GM10266 (cell line): ENCODE results near the gene EPRS1.
"Not testable (repeated sequence)": the region's sequence is repeated elsewhere in the genome, so short reads cannot be mapped to it uniquely, and the experiment has no call there.

ENCODE experiments used
- DNase-seq: peaks from one replicate; pipeline ENCODE4 v3.0.0; 2012; ENCODE audit errors: extremely low spot score
- TF ChIP-seq, protein P1 (sequence below): IDR thresholded peaks from 2 replicates; pipeline ENCODE4 v1.5.1; 2012; ENCODE audit warnings: mild to moderate bottlenecking, low read depth; ENCODE audit not compliant: control insufficient read depth, insufficient read depth; ENCODE audit errors: missing control alignments

The EPRS1 gene

GRCh38 chr1:220046052-220046930 lies at the start of gene EPRS1:
Gene EPRS1 (minus strand): TSS chr1:220046505. CDS start chr1:220046388, 117 bp downstream.
- DNase-seq = peak; percentile 89
- TF ChIP-seq, protein P1, sequence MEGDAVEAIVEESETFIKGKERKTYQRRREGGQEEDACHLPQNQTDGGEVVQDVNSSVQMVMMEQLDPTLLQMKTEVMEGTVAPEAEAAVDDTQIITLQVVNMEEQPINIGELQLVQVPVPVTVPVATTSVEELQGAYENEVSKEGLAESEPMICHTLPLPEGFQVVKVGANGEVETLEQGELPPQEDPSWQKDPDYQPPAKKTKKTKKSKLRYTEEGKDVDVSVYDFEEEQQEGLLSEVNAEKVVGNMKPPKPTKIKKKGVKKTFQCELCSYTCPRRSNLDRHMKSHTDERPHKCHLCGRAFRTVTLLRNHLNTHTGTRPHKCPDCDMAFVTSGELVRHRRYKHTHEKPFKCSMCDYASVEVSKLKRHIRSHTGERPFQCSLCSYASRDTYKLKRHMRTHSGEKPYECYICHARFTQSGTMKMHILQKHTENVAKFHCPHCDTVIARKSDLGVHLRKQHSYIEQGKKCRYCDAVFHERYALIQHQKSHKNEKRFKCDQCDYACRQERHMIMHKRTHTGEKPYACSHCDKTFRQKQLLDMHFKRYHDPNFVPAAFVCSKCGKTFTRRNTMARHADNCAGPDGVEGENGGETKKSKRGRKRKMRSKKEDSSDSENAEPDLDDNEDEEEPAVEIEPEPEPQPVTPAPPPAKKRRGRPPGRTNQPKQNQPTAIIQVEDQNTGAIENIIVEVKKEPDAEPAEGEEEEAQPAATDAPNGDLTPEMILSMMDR = peak; percentile 65

DNA sequence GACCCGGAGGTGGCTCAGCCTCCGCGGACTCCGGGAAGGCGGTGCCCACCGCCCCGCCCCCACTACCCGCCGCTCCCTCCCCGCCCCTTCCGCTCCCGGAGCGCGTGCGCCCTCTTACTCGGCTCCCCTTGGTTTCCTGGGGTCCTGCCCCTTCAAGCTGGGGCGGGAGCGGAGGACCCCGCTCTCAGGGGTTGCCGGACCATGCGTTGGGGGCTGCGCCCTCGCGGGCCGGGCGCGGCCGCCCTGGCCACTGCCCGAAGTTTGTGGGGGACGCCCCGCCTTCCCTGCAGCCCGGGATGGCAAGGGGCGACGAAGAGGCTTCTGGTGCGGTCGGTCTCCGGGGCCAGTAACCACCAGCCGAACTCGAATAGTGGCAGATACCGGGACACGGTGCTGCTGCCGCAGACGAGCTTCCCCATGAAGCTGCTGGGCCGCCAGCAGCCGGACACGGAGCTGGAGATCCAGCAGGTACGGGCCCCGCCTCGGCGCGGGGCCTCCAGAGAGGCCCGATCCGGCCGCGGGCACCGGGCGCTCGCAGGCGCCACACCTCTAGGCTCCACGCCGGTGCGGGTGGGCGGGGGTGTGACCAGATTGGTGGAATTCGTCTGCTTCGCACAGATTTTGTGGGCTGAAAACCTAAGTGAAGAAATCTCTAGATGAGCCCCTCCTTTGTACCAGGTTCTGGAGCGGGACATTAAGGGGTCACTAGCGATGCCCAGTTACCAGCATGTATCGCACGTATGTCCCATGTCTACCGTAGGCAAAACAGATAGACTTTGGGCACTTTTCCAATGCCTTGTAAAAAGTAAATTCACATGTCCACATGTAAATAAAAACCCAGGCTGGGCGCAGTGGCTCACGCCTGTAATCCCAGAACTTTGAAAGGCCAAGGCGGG lies 48.0 kb upstream of the EPRS1 start, which contains the start of gene IARS2:
TSS of gene IARS2 (plus strand) at position 117 of the 896 bp plus-strand sequence. CDS start at position 202, 85 bp downstream.
- DNase-seq = peak; percentile 94

GRCh38 chr1:220093361-220094015 lies 47.2 kb upstream of the EPRS1 start:
- TF ChIP-seq, protein P1 = no peak
- no peak for DNase-seq

More for the DNA sequence above, 48.0 kb upstream of the EPRS1 start, which contains the start of gene IARS2:
- TF ChIP-seq, protein P1 = no peak

DNA sequence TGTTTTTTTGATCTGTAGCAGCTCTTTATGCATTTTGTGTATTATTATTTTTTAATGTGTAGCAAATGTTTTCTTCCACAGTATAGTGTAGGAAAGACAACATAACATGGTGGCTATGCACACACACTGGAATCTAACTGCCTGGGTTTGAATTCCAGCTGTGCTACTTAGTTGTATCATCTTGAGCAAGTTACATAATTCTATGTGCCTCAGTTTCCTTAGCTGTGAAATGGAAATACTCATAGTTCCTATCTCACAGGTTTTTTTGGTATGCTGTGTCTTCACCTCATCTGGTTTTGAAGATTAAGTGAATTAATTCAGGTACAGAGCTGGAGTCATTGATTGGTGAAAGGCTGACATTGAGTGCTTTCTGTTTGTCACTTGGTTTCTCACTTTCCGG lies 46.4 kb upstream of the EPRS1 start:
- TF ChIP-seq, protein P1 = no peak
- DNase-seq = no peak

GRCh38 chr1:220089650-220090556 lies 43.6 kb upstream of the EPRS1 start, which contains the start of gene BPNT1:
Gene BPNT1 (minus strand): TSS chr1:220089788. CDS start chr1:220079846, 9,942 bp downstream.
- DNase-seq = peak; percentile 82
- TF ChIP-seq, protein P1 = no peak

DNA sequence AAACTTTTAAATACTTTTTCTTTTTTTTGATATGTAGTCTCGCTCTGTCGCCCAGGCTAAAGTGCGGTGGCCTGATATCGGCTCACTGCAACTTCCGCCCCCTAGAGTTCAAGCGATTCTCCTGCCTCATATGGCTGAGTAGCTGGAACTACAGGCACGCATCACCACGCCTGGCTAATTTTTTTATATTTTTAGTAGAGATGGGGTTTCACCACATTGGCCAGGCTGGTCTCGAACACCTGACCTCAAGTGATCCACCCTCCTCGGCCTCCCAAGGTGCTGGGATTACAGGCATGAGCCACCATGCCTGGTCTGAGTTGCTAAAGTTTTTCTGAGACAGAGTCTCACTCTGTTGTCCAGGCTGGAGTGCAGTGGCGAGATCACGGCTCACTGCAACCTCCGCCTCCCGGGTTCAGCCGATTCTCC lies 40.0 kb upstream of the EPRS1 start:
- TF ChIP-seq, protein P1 = peak; percentile 64
- DNase-seq = not testable (repeated sequence)
